D721Med (cell line): Measurements from ENCODE around the gene BBOF1.

Source experiments
- DNase-seq: peaks from one replicate; pipeline ENCODE4 v3.0.0; 2011; ENCODE audit warnings: low spot score; ENCODE audit not compliant: insufficient read length
- FAIRE-seq: peaks from 2 replicates; lab custom pipeline; 2011; peaks lifted over from hg19 to GRCh38; lab: Jason Lieb, UNC
- TF ChIP-seq, protein P1 (sequence below): IDR thresholded peaks from 2 replicates; pipeline ENCODE4 v1.5.1; 2012; ENCODE audit warnings: mild to moderate bottlenecking, control low read depth; ENCODE audit not compliant: insufficient read depth; ENCODE audit errors: missing control alignments

Gene BBOF1

GRCh38 chr14:74014299-74014698 lies 4.8 kb upstream of the BBOF1 start:
- no peak for FAIRE-seq
- TF ChIP-seq, protein P1, sequence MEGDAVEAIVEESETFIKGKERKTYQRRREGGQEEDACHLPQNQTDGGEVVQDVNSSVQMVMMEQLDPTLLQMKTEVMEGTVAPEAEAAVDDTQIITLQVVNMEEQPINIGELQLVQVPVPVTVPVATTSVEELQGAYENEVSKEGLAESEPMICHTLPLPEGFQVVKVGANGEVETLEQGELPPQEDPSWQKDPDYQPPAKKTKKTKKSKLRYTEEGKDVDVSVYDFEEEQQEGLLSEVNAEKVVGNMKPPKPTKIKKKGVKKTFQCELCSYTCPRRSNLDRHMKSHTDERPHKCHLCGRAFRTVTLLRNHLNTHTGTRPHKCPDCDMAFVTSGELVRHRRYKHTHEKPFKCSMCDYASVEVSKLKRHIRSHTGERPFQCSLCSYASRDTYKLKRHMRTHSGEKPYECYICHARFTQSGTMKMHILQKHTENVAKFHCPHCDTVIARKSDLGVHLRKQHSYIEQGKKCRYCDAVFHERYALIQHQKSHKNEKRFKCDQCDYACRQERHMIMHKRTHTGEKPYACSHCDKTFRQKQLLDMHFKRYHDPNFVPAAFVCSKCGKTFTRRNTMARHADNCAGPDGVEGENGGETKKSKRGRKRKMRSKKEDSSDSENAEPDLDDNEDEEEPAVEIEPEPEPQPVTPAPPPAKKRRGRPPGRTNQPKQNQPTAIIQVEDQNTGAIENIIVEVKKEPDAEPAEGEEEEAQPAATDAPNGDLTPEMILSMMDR, result no peak
- DNase-seq, result no peak

DNA sequence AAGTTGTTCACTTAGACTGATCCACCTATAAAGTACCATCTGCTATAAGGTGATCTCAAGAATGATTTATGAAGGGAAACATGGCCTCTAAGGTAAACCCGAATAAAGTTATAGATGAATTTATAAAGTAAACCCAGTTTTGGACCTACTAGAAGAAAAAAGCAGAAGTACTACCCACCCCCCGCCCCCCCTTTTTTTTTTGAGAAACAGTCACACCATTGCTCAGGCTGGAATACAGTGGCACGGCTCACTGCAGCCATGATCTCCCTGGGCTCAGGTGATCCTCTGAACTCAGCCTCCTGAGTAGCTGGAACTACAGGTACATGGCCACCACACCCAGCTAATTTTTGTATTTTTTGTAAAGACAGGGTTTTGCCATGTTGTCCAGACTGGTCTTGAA lies 4.0 kb upstream of the BBOF1 start:
- TF ChIP-seq, protein P1, result no peak
- DNase-seq, result no peak
- no peak for FAIRE-seq

DNA sequence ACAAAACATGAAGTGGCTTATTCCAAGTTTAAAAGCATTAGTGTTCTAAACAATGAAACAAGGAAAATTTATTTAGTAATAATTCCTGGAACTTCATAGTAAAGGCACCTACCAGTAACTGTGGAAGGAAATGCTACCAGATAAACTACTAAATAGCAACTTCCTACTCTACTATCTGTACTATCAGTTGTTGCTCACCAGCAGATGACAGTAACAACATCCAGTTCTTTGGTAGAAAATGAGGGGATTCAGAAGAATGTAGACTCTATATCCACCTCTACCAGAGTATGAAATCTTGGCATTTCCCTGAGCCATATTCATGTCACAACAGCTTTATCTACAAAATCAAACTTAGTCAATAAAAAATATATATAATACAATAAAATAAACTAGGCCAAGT lies 3.2 kb upstream of the BBOF1 start:
- DNase-seq (no peak), FAIRE-seq (no peak)
- TF ChIP-seq, protein P1, result no peak

- TF ChIP-seq, protein P1, result no peak
- FAIRE-seq, result no peak
- no peak for DNase-seq
Measured at GRCh38 chr14:74018174-74018585, 969 bp upstream of the BBOF1 start.

DNA sequence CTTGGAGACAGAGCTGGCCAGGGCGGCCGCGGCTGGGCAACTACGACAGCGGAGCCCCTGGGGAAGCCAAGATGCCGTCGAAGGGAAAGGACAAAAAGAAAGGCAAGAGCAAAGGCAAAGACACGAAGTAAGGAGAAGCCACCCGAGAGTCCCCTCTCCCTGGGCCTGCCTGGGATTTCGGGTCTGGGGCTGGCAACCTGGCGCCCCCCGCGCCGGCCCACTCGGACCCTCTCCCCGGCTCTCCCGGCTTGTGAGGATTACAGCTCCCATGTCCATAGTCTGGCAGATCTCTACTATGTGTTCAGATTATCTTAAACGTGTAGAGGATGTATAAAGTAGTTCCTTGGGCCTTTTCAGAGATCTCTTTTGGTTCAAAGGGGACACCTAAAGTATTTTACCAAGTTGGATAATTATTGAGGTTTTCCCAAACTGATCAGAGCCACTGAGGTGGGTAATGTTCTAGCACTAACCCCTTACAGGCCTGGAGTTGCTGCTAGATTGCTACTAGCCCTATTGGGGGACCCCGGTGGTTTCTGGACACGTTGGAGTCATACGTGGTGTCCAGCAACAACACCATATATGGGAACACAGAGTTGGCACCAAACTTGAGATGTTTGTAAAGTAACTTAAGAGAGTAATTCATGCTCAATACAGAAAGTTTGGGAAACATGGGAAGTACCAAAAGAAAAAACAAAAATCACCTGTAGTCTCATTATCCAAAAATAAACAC lies 424 bp downstream of the BBOF1 start:
- no peak for DNase-seq
- TF ChIP-seq, protein P1, result no peak
- no peak for FAIRE-seq

DNA sequence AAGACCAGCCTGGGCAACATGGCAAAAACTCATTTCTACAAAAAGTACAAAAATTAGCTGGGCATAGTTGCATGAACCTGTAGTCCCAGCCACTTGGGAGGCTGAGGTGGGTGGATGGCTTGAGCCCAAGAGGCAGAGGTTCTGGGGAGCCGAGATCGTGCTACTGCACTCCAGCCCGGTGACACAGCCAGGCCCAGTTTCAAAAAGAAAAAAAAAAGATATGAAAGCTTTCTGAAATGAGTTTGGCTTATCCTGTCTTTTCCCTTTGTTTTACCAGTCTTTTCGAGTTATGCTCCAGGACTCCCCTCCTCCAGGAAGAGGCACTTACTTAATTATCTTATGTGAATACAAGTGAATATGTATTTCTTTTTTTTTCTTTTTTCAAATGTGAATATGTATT lies 3.2 kb downstream of the BBOF1 start:
- FAIRE-seq, result no peak
- TF ChIP-seq, protein P1, result no peak
- DNase-seq, result no peak

DNA sequence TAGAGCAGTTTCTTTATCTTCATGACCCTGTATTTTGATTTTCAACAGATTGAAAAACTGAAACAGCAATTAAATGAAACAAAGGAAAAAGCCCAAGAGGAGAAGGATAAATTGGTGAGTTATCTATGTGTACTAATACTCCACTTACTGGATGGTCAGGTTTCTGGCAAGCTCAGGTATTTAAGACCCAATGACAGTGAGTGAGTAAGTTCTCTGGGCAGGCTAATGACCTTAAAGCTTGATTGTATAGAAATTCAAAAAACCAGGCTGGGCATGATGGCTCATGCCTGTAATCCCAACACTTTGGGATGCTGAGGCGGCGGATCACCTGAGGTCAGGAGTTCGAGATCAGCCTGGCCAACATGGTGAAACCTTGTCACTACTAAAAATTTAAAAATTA lies 10.0 kb downstream of the BBOF1 start:
- no peak for FAIRE-seq
- DNase-seq, result no peak
- TF ChIP-seq, protein P1, result no peak
